Loucy (cell line): ENCODE measurements around the gene FUT7.

Source experiments
- H2AFZ ChIP-seq: fragments of 200-600 bp; sonication (generic); 2 replicates; pipeline ENCODE4 v1.6.0; 2016; ENCODE audit warnings: antibody characterized with exemption, mild to moderate bottlenecking, low read length, moderate library complexity
- H3F3A ChIP-seq: fragments of 200-600 bp; 2 replicates; pipeline ENCODE4 v1.6.0; 2016; ENCODE audit warnings: antibody characterized with exemption, low read depth, mild to moderate bottlenecking
- H3K27me3 ChIP-seq: fragments of 200-600 bp; sonication (generic); 2 replicates; pipeline ENCODE4 v1.6.1; 2014; ENCODE audit warnings: low read length, mild to moderate bottlenecking; ENCODE audit not compliant: insufficient read depth, poor library complexity, severe bottlenecking
- H3K36me3 ChIP-seq: fragments of 200-600 bp; sonication (generic); 2 replicates; pipeline ENCODE4 v1.6.1; 2016; ENCODE audit warnings: low read length; ENCODE audit not compliant: insufficient read depth
- H3K4me1 ChIP-seq: fragments of 200-600 bp; sonication (generic); 2 replicates; pipeline ENCODE4 v1.5.1; 2014; ENCODE audit warnings: low read length, mild to moderate bottlenecking; ENCODE audit not compliant: insufficient read depth, poor library complexity, severe bottlenecking
- H3K4me2 ChIP-seq: fragments of 200-600 bp; sonication (generic); 2 replicates; pipeline ENCODE4 v1.6.0; 2014; ENCODE audit warnings: antibody characterized with exemption, low read length, low read depth, mild to moderate bottlenecking; ENCODE audit not compliant: poor library complexity, severe bottlenecking
- H3K4me3 ChIP-seq: fragments of 200-600 bp; sonication (generic); 2 replicates; pipeline ENCODE4 v1.5.1; 2014; ENCODE audit warnings: low read length, mild to moderate bottlenecking, mixed read lengths; ENCODE audit not compliant: poor library complexity, severe bottlenecking
- H3K79me2 ChIP-seq: fragments of 200-600 bp; sonication (generic); 2 replicates; pipeline ENCODE4 v1.6.1; 2014; ENCODE audit warnings: low read length; ENCODE audit not compliant: insufficient read depth
- H3K9ac ChIP-seq: fragments of 200-600 bp; sonication (generic); 2 replicates; pipeline ENCODE4 v1.6.0; 2014; ENCODE audit warnings: mild to moderate bottlenecking, low read depth, low read length, moderate library complexity; ENCODE audit not compliant: poor library complexity, severe bottlenecking
- H3K9me2 ChIP-seq: fragments of 200-600 bp; sonication (generic); replicated peaks from 2 replicates; pipeline ENCODE4 v1.6.1; 2016; ENCODE audit warnings: low read depth, low read length, mixed read lengths
- H3K9me3 ChIP-seq: fragments of 200-600 bp; sonication (generic); 2 replicates; pipeline ENCODE4 v1.6.1; 2014; ENCODE audit warnings: mild to moderate bottlenecking, antibody characterized with exemption, low read length, low read depth; ENCODE audit not compliant: insufficient read depth
- H4K20me1 ChIP-seq: fragments of 200-600 bp; sonication (generic); 2 replicates; pipeline ENCODE4 v1.6.0; 2014; ENCODE audit warnings: antibody characterized with exemption, low read length, mild to moderate bottlenecking; ENCODE audit not compliant: insufficient read depth, poor library complexity, severe bottlenecking
- CTCF ChIP-seq: fragments of 200-600 bp; sonication (generic); conservative IDR thresholded peaks from 2 replicates; pipeline ENCODE4 v1.5.1; 2014; ENCODE audit warnings: mild to moderate bottlenecking, antibody characterized with exemption, low read length
- EZH2phosphoT487 ChIP-seq: fragments of 200-600 bp; IDR thresholded peaks from 2 replicates; pipeline ENCODE4 v1.6.1; 2018; ENCODE audit warnings: antibody characterized with exemption, mild to moderate bottlenecking, moderate library complexity, borderline replicate concordance

Gene FUT7

DNA sequence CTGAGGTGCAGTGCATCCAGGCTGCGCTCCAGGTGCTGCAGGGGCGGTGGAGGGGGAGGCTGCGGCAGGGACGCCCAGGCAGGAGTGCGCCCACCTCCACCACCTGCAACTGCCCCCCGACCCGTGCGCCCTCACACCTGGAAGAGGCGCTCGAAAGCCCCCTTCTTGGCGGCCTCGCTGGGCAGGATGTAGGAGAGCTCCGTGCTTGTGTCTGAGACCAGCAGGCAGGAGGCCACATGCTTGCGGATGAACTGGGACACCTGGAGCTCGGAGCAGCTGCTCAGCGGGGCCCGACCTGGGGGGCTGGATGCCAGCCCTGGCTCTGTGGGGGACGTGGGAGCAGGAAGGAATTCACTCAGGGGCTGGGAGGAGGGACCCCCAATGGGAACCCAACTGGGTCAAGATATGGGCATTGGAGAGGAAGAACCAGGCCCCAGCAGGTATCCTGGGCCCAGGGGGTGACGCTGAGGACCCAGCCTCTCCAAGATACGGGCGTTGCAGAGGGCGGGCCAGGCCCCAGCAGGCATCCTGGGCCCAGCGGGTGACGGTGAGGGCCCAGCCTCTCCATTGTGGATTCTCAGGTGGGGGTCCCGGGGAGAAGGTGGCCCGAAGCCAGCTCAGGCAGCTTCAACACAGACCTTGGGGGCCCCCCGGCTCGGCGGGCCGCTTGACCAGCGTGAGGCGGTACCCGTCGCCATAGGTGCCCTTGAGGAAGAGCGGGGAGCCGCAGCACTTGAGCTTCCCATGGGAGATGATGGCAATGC, 16.9 kb downstream of the FUT7 start:
- Histone ChIP-seq H4K20me1 (no peaks in the 10 kb centered on the region), H3K4me2 (no peak overlapping the region), H3K9ac (no peak overlapping the region), H3K9me3 (no peaks in the 10 kb centered on the region), H2AFZ (no peak overlapping the region), H3K79me2 (no peaks in the 10 kb centered on the region), H3K4me3 (no peak overlapping the region), H3K9me2 (no peaks in the 10 kb centered on the region), H3K36me3 (no peaks in the 10 kb centered on the region; the same call in 1 of the 2 replicates), H3F3A (no peaks in the 10 kb centered on the region), H3K27me3 (no peaks in the 10 kb centered on the region), H3K4me1 (no peaks in the 10 kb centered on the region)
- no peak for TF ChIP-seq CTCF

GRCh38 chr9:137014166-137014565, 17.7 kb downstream of the FUT7 start:
- Histone ChIP-seq H3K9me3 (no peaks in the 10 kb centered on the region), H3K27me3 (no peaks in the 10 kb centered on the region), H3K79me2 (no peaks in the 10 kb centered on the region), H3K9me2 (no peaks in the 10 kb centered on the region), H3K4me3 (no peak overlapping the region), H3K36me3 (no peaks in the 10 kb centered on the region; the same call in 1 of the 2 replicates), H3K4me2 (no peak overlapping the region), H3F3A (no peaks in the 10 kb centered on the region), H4K20me1 (no peaks in the 10 kb centered on the region), H3K4me1 (no peaks in the 10 kb centered on the region), H3K9ac (no peak overlapping the region), H2AFZ (no peak overlapping the region)
- no peak for TF ChIP-seq CTCF
- no peak for TF ChIP-seq EZH2phosphoT487

GRCh38 chr9:137013571-137013940, 18.3 kb downstream of the FUT7 start:
- Histone ChIP-seq H4K20me1 (no peaks in the 10 kb centered on the region), H3K9me2 (no peaks in the 10 kb centered on the region), H3K36me3 (no peaks in the 10 kb centered on the region; the same call in 1 of the 2 replicates), H3K79me2 (no peaks in the 10 kb centered on the region), H3K9me3 (no peaks in the 10 kb centered on the region), H3K4me2 (no peak overlapping the region), H3K9ac (no peak overlapping the region), H2AFZ (no peak overlapping the region), H3K27me3 (no peaks in the 10 kb centered on the region), H3K4me3 (no peak overlapping the region), H3K4me1 (no peaks in the 10 kb centered on the region), H3F3A (no peaks in the 10 kb centered on the region)
- no peak for TF ChIP-seq EZH2phosphoT487
- no peak for TF ChIP-seq CTCF
